GM12878 (cell line): Measurements from ENCODE around the gene SLC26A8. TPM values are rescaled to one million over a fixed set of nuclear protein-coding genes. Genes with fewer than 3 reads are reported as not detected.

ENCODE experiments used
- ATAC-seq: fragments of 200-7000 bp; cut with Tn5 transposase; 3 replicates; pipeline ENCODE4 v1.9.1; 2020; ENCODE audit warnings: mild to moderate bottlenecking, moderate library complexity
- BruUV-seq: library from RNA; stranded (reverse); fragments of 400-500 nt; replicated peaks from 2 replicates; lab custom pipeline; 2021; lab: Mats Ljungman, UMichigan
- CTCF ChIA-PET: fragments of 300-600 bp; sonication (Branson Sonifier 250); formaldehyde crosslinking; extraction: SDS; loops from one replicate; lab custom pipeline; 2021; ENCODE audit warnings: inconsistent platforms; lab: Yijun Ruan, JAX
- POLR2A ChIA-PET: fragments of 350-600 bp; formaldehyde crosslinking; extraction: SDS; loops from one replicate; lab custom pipeline; 2021; ENCODE audit warnings: inconsistent platforms; lab: Charles Lee
- RAD21 ChIA-PET: fragments of 300-600 bp; sonication (Branson Sonifier 250); formaldehyde crosslinking; loops from one replicate; lab custom pipeline; 2023; ENCODE audit warnings: antibody characterized with exemption; ENCODE audit not compliant: unreplicated experiment; lab: Charles Lee
- SMC1A ChIA-PET: fragments of 300-600 bp; sonication (Branson Sonifier 250); formaldehyde crosslinking; loops from one replicate; lab custom pipeline; 2023; ENCODE audit not compliant: unreplicated experiment, uncharacterized antibody; lab: Charles Lee
- DNase-seq: peaks from one replicate; pipeline ENCODE4 v3.0.0-alpha.2; 2011; ENCODE audit warnings: low read depth, low spot score
- FAIRE-seq: peaks from 3 replicates; lab custom pipeline; 2011; peaks lifted over from hg19 to GRCh38; lab: Jason Lieb, UNC
- H2AFZ ChIP-seq: 2 replicates; pipeline ENCODE4 v1.6.0; 2011; ENCODE audit warnings: low read depth, low read length, control low read depth; ENCODE audit not compliant: control insufficient read depth
- H3K27ac ChIP-seq: 2 replicates; pipeline ENCODE4 v1.5.1; 2011; ENCODE audit warnings: control low read depth; ENCODE audit not compliant: control insufficient read depth, insufficient read depth
- H3K27me3 ChIP-seq, 2 experiments: replicated peaks in 1 of 2; 2 replicates each; pipeline versions ENCODE4 v1.6.0 to v1.6.1; 2011; ENCODE audit warnings: low read length in 1 of 2; ENCODE audit not compliant: control insufficient read depth in 2 of 2, insufficient read depth in 2 of 2
- H3K36me3 ChIP-seq, 2 experiments: 2 replicates each; pipeline ENCODE4 v1.5.1; 2011; ENCODE audit warnings: low read length in 1 of 2; ENCODE audit not compliant: control insufficient read depth in 2 of 2, insufficient read depth in 2 of 2
- H3K4me1 ChIP-seq: 2 replicates; pipeline ENCODE4 v1.6.1; 2011; ENCODE audit warnings: mild to moderate bottlenecking, low read length, moderate library complexity, mixed read lengths; ENCODE audit not compliant: control insufficient read depth, insufficient read depth
- H3K4me2 ChIP-seq: 2 replicates; pipeline ENCODE4 v1.6.0; 2011; ENCODE audit warnings: control low read depth; ENCODE audit not compliant: control insufficient read depth, insufficient read depth
- H3K4me3 ChIP-seq: fragments of 200-600 bp; sonication (generic); 2 replicates; pipeline ENCODE4 v1.5.1; 2016
- H3K79me2 ChIP-seq: 2 replicates; pipeline ENCODE4 v1.6.0; 2011; ENCODE audit warnings: low read length; ENCODE audit not compliant: control insufficient read depth, insufficient read depth
- H3K9ac ChIP-seq: 2 replicates; pipeline ENCODE4 v1.8.0; 2011; ENCODE audit warnings: low read length, control low read depth, mixed read lengths; ENCODE audit not compliant: control insufficient read depth, insufficient read depth
- H3K9me3 ChIP-seq: replicated peaks from 3 replicates; pipeline ENCODE4 v1.5.1; 2011; ENCODE audit warnings: mild to moderate bottlenecking, low read length; ENCODE audit not compliant: control insufficient read depth, insufficient read depth
- H4K20me1 ChIP-seq: 2 replicates; pipeline ENCODE4 v1.6.0; 2011; ENCODE audit not compliant: control insufficient read depth, insufficient read depth
- CHD1 ChIP-seq: IDR thresholded peaks from 2 replicates; pipeline ENCODE4 v1.6.1; 2012; ENCODE audit warnings: low read depth, low read length, improper control_type of control experiment
- DPF2 ChIP-seq: fragments of 450-650 bp; IDR thresholded peaks from 2 replicates; pipeline ENCODE4 v1.6.1; 2017; ENCODE audit warnings: mild to moderate bottlenecking
- EZH2 ChIP-seq: IDR thresholded peaks from 2 replicates; pipeline ENCODE4 v1.6.1; 2012; ENCODE audit warnings: low read depth, mild to moderate bottlenecking, control low read depth, inconsistent platforms, low read length, borderline replicate concordance; ENCODE audit not compliant: control insufficient read depth
- JUND ChIP-seq: IDR thresholded peaks from 2 replicates; pipeline ENCODE4 v1.6.1; 2012; ENCODE audit warnings: low read depth, mild to moderate bottlenecking, low read length, improper control_type of control experiment, moderate library complexity
- PAX5 ChIP-seq: IDR thresholded peaks from 2 replicates; pipeline ENCODE4 v1.6.1; 2011; ENCODE audit warnings: low read depth, low read length, borderline replicate concordance
- SMAD5 ChIP-seq: IDR thresholded peaks from 2 replicates; pipeline ENCODE4 v1.6.1; 2016; ENCODE audit warnings: antibody characterized with exemption, low read depth
- ZBED1 ChIP-seq: IDR thresholded peaks from 2 replicates; pipeline ENCODE4 v1.6.1; 2016; ENCODE audit warnings: borderline replicate concordance
- ZNF274 ChIP-seq: IDR thresholded peaks from one replicate; pipeline ENCODE4 v1.8.0; 2011; ENCODE audit not compliant: insufficient read length, insufficient read depth
- in situ Hi-C: fragments of 300-500 bp; cut with MboI; formaldehyde crosslinking; loops from 9 replicates; pipeline ENCODE4 v1.14.3; 2018; ENCODE audit warnings: mixed read lengths
- intact Hi-C: fragments of 100-400 bp; cut with micrococcal nuclease; formaldehyde crosslinking; loops from one replicate; pipeline ENCODE4 v1.14.2; 2022; ENCODE audit not compliant: unreplicated experiment
- polyA plus RNA-seq, 11 experiments: library from polyadenylated mRNA; depleted of rRNA in 4 of 11; unstranded in 6 of 11; stranded (reverse) in 5 of 11; fragments of >200 nt; fragmentation: Nextera tagmentation in 4 of 11; fragmentation: Illumina TruSeq in 1 of 11; extraction: Ambion mirVana in 4 of 11; extraction: Trizol in 1 of 11; gene quantifications; 1 replicate in 1 of 11; 2 replicates in 10 of 11; pipeline versions ENCODE4 v1.2.1 to v1.2.3, GENCODE V29; 2011 to 2016; ENCODE audit warnings: inconsistent platforms in 2 of 11, missing spikeins in 2 of 11, low read depth in 1 of 11
- total RNA-seq, 4 experiments: library from RNA; depleted of rRNA in 3 of 4; stranded (reverse); fragments of >200 nt in 3 of 4; fragmentation: Illumina TruSeq in 1 of 4; extraction: Trizol in 1 of 4; gene quantifications; 2 replicates each; pipeline versions ENCODE4 v1.2.1 to v1.2.3, GENCODE V29; 2013 to 2021
- TF ChIP-seq, protein P1 (sequence below): IDR thresholded peaks from 2 replicates; pipeline ENCODE4 v1.6.1; 2012; ENCODE audit warnings: low read depth, low read length, improper control_type of control experiment
- TF ChIP-seq, protein P2 (sequence below): fragments of 450-650 bp; conservative IDR thresholded peaks from 2 replicates; pipeline ENCODE4 v1.6.1; 2017; ENCODE audit warnings: mild to moderate bottlenecking, moderate library complexity

SLC26A8 gene
- total and polyA plus RNA-seq, 10 of the 15 experiments (the other 5 are each of a cell fraction or from before 2014, with no cell fraction given): 0.09 to 0.95 (median 0.27) TPM; not detected in 2

DNA sequence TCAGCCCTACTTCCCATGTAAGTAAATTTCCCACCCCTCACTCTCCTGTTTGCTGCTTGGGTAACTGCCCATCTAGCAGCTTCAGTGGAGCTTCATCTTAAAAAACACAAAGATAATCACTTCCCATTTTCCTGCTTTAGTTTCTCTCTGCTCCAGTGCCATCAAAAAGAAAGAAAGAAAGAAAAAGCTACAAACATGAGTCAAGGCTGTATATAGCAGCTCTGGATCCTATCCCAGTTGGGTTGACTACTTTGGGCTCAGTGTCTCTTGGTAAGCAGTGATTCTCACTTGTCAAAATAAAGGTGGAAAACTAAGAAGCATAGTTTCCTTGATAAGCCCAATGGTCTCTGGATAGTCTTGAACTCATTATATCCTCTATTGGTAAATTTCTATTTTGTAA is 54.8 kb downstream of the SLC26A8 start:
- BruUV-seq: no TSS peak
- Histone ChIP-seq H3K79me2 (no peaks in the 10 kb centered on the region), H3K9me3 (no peaks in the 10 kb centered on the region), H3K9ac (no peak overlapping the region), H4K20me1 (no peaks in the 10 kb centered on the region), H3K27ac (no peak overlapping the region), H3K4me2 (no peak overlapping the region), H3K4me3 (no peak overlapping the region), H3K27me3 (no peaks in the 10 kb centered on the region), H2AFZ (no peak overlapping the region), H3K4me1 (peaks cover 9% of the 10 kb centered on the region), H3K36me3 (no peaks in the 10 kb centered on the region)
- in situ Hi-C loops: no loop called here
- TF ChIP-seq DPF2 (no peak), PAX5 (no peak), JUND (no peak), ZNF274 (no peak), ZBED1 (no peak), CHD1 (no peak), SMAD5 (no peak), EZH2 (no peak)
- TF ChIP-seq, protein P1, sequence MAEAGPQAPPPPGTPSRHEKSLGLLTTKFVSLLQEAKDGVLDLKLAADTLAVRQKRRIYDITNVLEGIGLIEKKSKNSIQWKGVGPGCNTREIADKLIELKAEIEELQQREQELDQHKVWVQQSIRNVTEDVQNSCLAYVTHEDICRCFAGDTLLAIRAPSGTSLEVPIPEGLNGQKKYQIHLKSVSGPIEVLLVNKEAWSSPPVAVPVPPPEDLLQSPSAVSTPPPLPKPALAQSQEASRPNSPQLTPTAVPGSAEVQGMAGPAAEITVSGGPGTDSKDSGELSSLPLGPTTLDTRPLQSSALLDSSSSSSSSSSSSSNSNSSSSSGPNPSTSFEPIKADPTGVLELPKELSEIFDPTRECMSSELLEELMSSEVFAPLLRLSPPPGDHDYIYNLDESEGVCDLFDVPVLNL: no peak
- TF ChIP-seq, protein P2, sequence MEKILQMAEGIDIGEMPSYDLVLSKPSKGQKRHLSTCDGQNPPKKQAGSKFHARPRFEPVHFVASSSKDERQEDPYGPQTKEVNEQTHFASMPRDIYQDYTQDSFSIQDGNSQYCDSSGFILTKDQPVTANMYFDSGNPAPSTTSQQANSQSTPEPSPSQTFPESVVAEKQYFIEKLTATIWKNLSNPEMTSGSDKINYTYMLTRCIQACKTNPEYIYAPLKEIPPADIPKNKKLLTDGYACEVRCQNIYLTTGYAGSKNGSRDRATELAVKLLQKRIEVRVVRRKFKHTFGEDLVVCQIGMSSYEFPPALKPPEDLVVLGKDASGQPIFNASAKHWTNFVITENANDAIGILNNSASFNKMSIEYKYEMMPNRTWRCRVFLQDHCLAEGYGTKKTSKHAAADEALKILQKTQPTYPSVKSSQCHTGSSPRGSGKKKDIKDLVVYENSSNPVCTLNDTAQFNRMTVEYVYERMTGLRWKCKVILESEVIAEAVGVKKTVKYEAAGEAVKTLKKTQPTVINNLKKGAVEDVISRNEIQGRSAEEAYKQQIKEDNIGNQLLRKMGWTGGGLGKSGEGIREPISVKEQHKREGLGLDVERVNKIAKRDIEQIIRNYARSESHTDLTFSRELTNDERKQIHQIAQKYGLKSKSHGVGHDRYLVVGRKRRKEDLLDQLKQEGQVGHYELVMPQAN: no peak
- ATAC-seq (no peak), FAIRE-seq (no peak), DNase-seq (no peak)
- CTCF ChIA-PET: interaction anchor here (1.3 kb wide), 1 partner anchor 13 kb away, joined by 5 read pairs; no protein-coding TSS in a partner anchor
- SMC1A ChIA-PET: no interaction called here
- POLR2A ChIA-PET: no interaction called here
- RAD21 ChIA-PET: no interaction called here
- intact Hi-C loops: no loop called here
